Activated CD4-positive, alpha-beta T cell treated with anti-CD3 and anti-CD28 coated beads, Interleukin-2, Interleukin-6, amounts not matched to agents 100 ng/mL and 50 ng/mL, durations not matched to agents 16 hours and 8 hours (primary cell): ENCODE measurements around the gene ZC3HAV1.
"Not testable (repeated sequence)": the region's sequence is repeated elsewhere in the genome, so short reads cannot be mapped to it uniquely, and the experiment has no call there.

Source experiments
- DNase-seq: peaks from one replicate; pipeline ENCODE4 v3.0.0-alpha.2; 2020

The ZC3HAV1 gene

GRCh38 chr7:139081584-139081983 lies 27.9 kb downstream of the ZC3HAV1 start:
- DNase-seq: no peak

- no peak for DNase-seq
Observed at GRCh38 chr7:139080905-139081304, 28.6 kb downstream of the ZC3HAV1 start.

DNA sequence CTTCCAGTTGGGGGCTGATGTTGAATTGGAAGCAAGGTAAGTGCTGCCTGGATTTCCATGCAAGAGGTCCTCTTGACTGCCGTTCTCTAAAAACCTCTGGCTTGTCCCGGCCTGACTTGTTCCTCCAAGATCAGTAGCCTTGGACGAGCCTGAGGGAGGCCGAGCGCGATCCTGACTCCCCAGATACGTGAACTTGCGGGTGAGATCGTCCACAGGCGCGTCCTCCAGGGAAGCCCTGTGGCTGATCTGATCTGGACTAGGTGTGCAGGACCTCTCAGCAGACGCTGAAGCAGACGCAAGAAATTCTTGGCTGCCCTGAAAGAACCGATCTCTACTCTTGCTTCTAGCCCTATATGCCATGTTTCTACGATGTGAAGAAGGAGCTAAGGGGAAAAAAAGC lies 29.7 kb downstream of the ZC3HAV1 start:
- DNase-seq: no peak

DNA sequence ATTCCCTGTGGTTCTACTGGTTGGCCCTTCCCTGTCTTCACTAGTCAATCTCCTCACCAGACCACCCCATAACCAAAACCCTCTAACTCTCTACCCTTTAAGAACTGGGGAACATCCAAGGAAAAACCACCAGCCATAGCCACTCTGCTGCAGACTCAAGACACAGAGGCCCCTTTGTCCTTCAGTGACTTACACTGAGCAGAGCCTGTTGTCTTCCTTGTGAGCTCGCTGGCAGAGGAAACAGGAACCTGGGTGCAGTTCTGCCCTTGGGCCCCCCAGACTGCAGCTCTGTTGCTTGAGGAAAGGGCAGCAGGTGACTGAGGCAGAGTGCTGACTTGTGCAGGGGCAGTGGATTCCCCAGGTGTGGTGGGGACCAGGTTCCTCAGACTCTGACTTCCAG lies 30.6 kb downstream of the ZC3HAV1 start:
- DNase-seq: no peak

- no peak for DNase-seq
Observed at GRCh38 chr7:139078399-139078798, 31.1 kb downstream of the ZC3HAV1 start.

- DNase-seq: not testable (repeated sequence)
Observed at GRCh38 chr7:139077706-139078105, 31.8 kb downstream of the ZC3HAV1 start.

DNA sequence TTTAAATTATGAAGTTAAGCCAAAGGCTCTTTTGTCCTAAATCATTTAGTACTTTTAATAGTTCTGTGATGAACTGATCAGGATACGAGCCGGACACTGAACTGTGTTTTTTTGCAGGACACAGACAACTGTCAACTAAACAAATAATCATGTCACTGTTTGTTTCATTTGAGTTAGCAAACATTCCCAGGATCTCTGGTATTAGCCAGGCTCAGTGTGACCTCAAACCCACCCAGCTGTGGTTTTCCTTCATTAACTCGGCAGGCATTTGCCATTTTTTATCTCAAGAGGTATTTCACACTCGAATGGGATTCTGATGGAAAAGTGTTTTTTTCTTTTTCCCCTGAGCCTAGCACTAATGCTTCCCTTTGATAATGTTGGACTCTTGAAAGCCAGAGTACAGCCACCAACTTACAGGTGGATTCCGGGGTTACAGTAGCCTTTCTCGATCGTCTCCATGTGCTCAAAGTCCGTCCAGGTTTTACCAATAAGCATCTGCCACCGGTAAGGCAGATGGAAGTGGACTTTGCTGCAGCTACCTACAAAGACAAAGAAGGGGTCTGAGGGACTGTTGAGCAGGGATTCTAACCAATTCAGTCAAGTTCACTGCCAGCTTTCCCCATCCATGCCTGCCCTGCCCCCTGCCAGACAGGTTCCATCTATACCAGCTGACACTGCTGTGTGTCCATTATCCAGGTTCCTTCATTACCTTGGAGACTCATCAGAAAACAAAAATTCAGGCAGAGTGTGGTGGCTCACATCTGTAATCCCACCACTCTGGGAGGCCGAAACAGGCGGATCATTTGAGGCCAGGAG lies 33.4 kb downstream of the ZC3HAV1 start:
- no peak for DNase-seq

- DNase-seq: peak; percentile 85
Observed at GRCh38 chr7:139075031-139075652, 34.4 kb downstream of the ZC3HAV1 start.

DNA sequence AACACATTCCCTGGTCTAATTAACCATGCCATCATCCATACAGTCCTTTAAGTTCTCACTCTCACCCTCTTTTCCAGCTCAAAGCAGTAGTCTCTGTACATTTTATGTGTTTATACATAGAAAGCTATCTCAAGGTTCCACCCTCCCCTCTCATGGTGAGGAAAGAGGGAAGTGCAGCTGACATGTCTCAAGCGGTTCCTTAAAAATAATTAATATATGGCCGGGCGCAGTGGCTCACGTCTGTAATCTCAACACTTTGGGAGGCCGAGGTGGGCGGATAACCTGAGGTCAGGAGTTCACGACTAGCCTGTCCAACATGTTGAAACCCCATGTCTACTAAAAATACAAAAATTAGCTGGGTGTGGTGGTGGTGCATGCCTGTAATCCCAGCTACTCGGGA lies 36.7 kb downstream of the ZC3HAV1 start:
- DNase-seq: no peak

DNA sequence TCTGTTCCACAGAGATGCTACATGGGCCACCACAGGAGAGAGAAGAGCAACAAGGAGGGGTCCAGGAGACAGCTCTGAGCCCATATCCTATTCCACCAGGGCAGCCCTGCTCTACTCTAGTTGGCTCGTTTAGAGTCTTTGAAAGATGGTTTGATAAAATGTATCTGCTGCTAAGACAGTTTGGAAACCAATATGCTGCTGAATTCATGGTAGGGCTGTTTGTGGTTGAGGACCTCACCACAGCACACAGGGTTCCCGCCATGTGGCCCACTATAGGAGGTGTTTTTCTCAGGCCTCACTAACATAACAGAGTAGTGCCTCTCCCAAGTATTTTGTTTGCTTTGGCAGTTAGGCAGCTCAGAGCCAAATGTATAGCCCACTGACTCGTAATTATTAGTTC lies 37.8 kb downstream of the ZC3HAV1 start:
- DNase-seq: no peak

GRCh38 chr7:139068544-139069399 lies 40.7 kb downstream of the ZC3HAV1 start:
- no peak for DNase-seq

DNA sequence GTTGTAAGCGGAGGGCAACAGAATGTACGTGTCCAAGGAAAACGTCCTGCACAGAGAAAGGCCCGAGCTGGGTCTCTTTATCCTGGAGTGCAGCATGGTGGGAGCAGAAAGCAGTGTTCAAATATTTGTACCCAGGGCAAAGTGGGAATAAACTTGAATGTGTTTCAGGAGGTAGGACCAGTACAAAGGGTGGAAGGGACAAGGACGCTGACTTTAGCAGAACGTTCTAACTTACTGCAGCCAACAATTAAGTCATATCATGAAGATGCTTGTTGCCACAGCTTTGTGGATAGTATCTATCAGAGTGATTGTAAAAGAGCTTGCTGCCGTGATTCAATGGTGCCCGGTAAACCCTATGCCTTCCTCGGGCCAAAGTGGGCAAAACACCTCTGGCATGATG lies 43.2 kb downstream of the ZC3HAV1 start:
- DNase-seq: no peak

GRCh38 chr7:139065323-139065722 lies 44.2 kb downstream of the ZC3HAV1 start:
- no peak for DNase-seq

- peak; percentile 53 for DNase-seq
Observed at GRCh38 chr7:139061416-139061815, 48.1 kb downstream of the ZC3HAV1 start.

DNA sequence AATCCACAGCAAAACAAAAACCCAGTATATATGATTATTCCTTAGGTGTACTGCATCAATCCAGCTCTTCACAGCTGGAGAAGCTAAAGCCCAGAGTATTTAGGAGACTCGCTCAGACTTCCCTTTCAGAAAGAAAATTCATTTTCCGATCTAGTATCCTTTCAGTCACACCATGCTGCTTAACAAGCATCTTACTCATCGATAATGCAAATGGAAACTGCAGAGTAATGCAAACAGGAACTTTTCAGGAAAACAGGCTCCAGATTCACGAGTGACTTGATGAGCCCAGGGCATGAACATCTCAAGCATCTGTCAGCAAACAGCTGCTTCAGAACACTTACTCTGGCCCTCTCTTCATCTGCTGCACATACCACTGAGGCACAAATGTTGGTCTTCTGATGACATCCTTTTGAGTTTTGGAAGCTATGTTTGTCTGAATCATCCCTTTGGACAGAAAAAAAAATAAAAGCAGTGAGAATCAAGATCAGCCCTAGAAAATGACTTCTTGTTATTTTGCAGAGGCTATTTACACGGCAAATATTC lies 48.8 kb downstream of the ZC3HAV1 start:
- no peak for DNase-seq

DNA sequence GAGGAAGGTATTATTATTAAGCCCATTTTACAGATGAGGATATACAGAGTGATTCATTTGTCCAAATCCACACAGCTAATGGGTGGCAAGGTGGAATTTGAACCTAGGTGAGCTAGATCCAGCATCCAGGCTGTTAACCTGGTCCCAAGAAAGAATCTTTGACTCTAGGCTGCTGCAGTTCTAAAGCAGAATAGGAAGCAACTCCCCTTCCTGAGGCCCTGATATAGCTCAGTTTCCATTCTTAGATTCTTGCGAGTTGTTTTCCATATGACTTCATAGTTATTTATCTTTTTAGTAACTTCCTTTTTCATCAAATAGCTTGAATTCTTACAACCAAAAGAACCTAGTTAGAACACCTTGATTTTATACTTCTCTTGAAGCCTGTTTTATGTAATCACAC lies 49.6 kb downstream of the ZC3HAV1 start:
- DNase-seq: no peak

- DNase-seq: no peak
Observed at GRCh38 chr7:139058943-139059342, 50.6 kb downstream of the ZC3HAV1 start.

- no peak for DNase-seq
Observed at GRCh38 chr7:139055674-139056073, 53.8 kb downstream of the ZC3HAV1 start.

DNA sequence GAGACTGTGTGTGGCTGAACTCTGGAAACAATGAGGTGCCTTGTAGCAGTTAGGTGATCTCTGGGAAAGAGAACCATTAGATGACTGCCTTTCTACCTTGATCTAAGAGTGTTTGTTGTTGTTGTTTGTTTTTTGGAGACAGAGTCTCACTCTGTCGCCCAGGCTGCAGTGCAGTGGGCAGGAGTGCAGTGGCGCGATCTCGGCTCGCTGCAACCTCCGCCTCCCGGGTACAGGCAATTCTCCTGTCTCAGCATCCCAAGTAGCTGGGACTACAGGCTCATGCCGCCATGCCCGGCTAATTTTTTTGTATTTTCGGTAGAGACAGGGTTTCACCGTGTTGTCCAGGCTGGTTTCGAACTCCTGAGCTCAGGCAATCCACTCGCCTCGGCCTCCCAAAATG lies 54.9 kb downstream of the ZC3HAV1 start:
- DNase-seq: not testable (repeated sequence)

DNA sequence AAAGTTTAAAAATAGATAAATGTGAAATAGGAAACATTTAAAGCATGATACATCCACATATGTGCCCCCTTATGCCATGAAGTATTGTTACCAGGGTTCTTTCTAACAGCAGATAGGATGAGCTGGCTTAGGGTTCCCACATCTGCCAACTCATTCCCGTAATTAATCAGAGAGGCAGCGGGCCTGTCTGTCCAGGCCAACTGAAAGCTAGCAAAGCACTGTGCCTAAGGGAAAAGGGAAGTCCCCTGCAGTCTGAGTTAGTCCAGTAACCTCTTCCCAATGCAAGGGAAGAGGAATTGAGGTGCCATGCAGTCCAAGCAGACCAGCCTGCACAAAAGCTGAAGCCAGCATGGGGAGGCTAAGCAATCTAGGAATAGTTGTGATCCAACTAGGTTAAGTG lies 55.4 kb downstream of the ZC3HAV1 start:
- DNase-seq: no peak

- DNase-seq: no peak
Observed at GRCh38 chr7:139051655-139052054, 57.9 kb downstream of the ZC3HAV1 start.

DNA sequence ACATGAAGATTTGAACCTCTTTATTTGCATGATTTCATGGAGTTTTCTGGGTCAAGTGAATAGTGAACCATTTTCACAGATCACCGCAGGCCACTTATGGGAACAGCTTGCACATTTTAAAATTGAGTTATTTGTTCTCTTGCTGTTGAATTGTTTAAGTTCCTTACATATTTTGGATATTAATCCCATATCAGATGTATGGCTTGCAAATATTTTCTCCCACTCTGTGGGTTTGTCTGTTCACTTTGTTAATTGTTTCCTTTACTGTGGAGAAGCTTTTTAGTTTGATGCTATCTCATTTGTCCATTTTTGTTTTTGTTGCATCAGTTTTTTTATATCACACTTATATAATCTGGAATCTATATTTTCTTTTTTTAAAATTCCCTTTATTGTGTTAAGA lies 59.6 kb downstream of the ZC3HAV1 start:
- no peak for DNase-seq

DNA sequence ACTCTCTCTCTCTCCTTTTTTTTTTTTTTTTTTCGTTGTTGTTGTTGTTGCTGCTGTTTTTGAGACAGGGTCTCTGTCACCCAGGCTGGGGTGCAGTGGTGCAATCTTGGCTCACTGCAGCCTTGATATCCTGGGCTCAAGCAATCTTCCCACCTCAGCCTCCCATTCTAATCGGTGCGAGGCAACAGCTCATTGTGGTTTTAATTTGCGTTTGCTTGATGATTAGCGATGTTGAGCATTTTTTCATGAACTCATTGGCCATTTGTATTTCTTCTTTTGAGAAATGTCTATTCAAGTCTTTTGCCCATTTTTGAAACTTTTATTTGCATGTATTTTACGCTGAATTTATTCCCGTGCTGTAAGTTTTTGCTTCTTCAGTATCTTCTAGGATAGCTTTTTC lies 60.4 kb downstream of the ZC3HAV1 start:
- no peak for DNase-seq
